ENCODE results near the gene TMEM248.
A peak's percentile ranks its signal among the peaks of the same experiment; 100 is the strongest.
"Not testable (repeated sequence)": the region's sequence is repeated elsewhere in the genome, so short reads cannot be mapped to it uniquely, and the experiment has no call there.

Gene TMEM248

DNA sequence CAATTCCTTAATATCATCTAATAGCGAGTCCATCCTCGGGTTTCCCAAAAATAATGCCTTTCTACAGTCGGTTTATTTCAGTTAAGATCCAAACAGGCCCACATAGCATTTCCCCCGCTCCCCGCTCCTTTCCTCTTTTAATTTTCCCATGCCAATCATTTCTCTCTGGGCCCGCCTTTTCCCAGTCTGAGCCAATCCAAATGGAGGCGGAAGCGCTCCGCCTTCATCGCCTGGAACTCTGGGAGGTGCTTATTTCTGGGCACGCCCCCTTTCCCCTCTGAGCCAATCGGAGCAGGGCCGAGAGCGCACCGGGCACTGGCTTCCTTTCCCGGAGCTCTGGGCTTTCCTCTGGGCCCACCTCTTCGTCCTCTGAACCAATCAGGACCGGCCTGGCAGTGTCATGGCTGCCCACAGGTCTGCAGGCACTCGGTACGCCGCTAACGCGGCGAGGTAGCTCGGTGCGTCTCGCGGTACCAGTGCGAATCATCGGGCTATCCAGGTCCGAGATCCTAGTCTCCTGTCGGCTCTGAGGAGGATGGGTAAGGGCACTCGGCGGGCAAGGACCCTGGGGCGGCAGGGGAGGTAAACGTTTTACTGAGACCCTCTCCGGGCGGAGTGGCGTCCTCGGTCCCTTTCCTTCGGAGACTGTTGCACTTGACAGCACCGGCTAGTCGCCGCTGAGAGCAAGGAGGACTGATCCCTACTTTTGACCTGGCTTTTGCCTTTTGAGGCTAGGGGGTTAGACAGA is 75.6 kb downstream of the TMEM248 start, which contains the start of gene TYW1:
TSS of gene TYW1 (plus strand) at position 390 of the 748 bp plus-strand sequence. CDS start at position 536, 146 bp downstream.
- H3K36me3 ChIP-seq (ENCODE audit: insufficient read depth, low read length); H3K4me1 ChIP-seq (ENCODE audit: control insufficient read depth, insufficient read depth, low read length, unreplicated experiment); H3K27me3 ChIP-seq (ENCODE audit: insufficient read depth, low read length): not testable (repeated sequence)
- Histone ChIP-seq H3K27ac (ENCODE audit: low read depth, low read length) (peak within 1 kb of the TSS; percentile 76), H3K4me3 (ENCODE audit: low read depth, low read length) (peak within 1 kb of the TSS; percentile 94), H2AFZ (ENCODE audit: low read length, unreplicated experiment) (peak within 1 kb of the TSS; percentile 90), H3K79me2 (ENCODE audit: control insufficient read depth, insufficient read depth, low read length, unreplicated experiment) (peaks cover 32% of the 10 kb centered on the region)

DNA sequence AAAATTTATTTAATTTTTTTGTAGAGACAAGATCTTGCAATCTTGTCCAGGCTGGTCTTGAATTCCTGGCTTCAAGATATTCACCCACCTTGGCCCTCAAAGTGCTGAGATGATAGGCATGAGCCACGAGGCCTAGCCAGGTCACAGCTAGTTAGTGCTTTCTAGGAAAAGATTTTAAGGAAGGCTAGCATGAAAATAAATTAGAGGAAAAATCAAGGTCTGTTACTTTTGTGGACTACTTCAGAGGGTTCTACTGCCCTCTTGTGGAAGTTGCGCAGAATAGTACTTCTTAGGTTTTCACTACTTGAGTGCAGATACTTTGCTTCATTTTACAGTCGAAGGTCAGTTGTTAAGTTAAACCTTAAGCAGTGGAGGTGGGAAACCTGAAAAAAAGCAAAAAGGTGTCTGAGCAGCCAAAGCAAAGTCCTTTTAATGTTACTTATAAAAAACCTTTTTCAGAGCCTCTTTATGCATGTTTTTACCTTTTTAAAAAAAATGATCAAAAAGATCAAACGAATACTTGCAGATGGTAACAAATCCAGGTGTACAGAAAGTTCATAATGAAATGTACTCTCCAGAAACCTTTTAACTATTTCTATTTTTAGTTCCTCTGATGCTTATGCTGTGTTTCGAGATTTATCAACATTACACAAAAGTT is 79.7 kb downstream of the TMEM248 start:
- H3K79me2 ChIP-seq (ENCODE audit: control insufficient read depth, insufficient read depth, low read length, unreplicated experiment), result peaks cover 11% of the 10 kb centered on the region
- H3K27ac ChIP-seq (ENCODE audit: low read depth, low read length); H3K27me3 ChIP-seq (ENCODE audit: insufficient read depth, low read length); H3K36me3 ChIP-seq (ENCODE audit: insufficient read depth, low read length); H3K4me3 ChIP-seq (ENCODE audit: low read depth, low read length); H2AFZ ChIP-seq (ENCODE audit: low read length, unreplicated experiment); H3K4me1 ChIP-seq (ENCODE audit: control insufficient read depth, insufficient read depth, low read length, unreplicated experiment): not testable (repeated sequence)

DNA sequence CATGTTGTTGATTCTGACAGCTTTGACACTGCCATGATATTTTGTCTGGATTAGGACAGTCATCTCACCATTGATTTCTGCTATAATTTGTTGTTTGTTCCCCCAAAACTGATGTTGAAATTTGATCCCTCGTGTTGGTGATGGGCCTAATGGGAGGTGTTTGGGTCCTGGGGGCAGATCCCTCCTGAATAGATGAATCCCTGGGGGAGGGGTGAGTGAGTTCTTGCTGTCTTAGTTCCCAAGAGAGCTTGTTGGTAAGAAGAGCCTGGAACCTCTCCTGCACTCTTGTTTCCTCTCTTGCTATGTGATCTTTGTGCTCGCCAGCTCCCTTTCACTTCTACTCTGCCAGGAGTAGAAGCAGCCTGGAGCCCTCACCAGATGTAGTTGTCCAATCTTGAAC is 83.1 kb downstream of the TMEM248 start:
- not testable (repeated sequence) for H3K27me3 ChIP-seq (ENCODE audit: insufficient read depth, low read length); H2AFZ ChIP-seq (ENCODE audit: low read length, unreplicated experiment); H3K27ac ChIP-seq (ENCODE audit: low read depth, low read length); H3K36me3 ChIP-seq (ENCODE audit: insufficient read depth, low read length); H3K4me3 ChIP-seq (ENCODE audit: low read depth, low read length); H3K4me1 ChIP-seq (ENCODE audit: control insufficient read depth, insufficient read depth, low read length, unreplicated experiment); H3K79me2 ChIP-seq (ENCODE audit: control insufficient read depth, insufficient read depth, low read length, unreplicated experiment)

DNA sequence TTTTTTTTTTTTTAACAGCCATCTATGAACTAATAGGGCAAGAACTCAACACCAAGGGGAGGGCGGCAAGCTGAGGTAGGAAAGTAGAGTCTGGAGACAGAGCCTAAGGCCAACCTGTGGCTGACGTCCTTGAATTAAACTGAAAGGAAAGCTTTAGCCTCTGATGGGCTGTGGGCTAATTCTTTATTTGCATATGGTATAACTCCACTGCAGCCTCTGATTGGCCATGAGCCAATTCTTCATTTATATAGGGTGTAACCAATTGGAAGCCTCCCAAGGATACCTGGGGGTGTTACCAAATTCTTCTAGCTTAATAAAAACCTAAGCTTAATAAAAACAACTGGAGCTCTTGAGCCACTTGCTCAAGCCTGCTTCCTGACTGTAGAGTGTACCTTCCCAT is 85.9 kb downstream of the TMEM248 start:
- H3K36me3 ChIP-seq (ENCODE audit: insufficient read depth, low read length), result no peaks in the 10 kb centered on the region
- no peak overlapping the region for H2AFZ ChIP-seq (ENCODE audit: low read length, unreplicated experiment)
- no peaks in the 10 kb centered on the region for H3K79me2 ChIP-seq (ENCODE audit: control insufficient read depth, insufficient read depth, low read length, unreplicated experiment)
- H3K27ac ChIP-seq (ENCODE audit: low read depth, low read length), result no peak overlapping the region
- H3K4me3 ChIP-seq (ENCODE audit: low read depth, low read length), result no peak overlapping the region
- no peaks in the 10 kb centered on the region for H3K27me3 ChIP-seq (ENCODE audit: insufficient read depth, low read length)
- H3K4me1 ChIP-seq (ENCODE audit: control insufficient read depth, insufficient read depth, low read length, unreplicated experiment), result no peaks in the 10 kb centered on the region
